Lung (tissue), 12 donors: Measurements from ENCODE around the gene SUPT4H1. TPM values are rescaled to one million over a fixed set of nuclear protein-coding genes. Genes with fewer than 3 reads are reported as not detected.

Experiments
- ATAC-seq: fragments of 200-7000 bp; cut with Tn5 transposase; one replicate; pipeline ENCODE4 v1.9.1; 2020; ENCODE audit warnings: moderate number of reproducible peaks; ENCODE audit not compliant: insufficient read depth, low FRiP score
- DNase-seq, 3 donors: peaks; one replicate each; pipeline ENCODE4 v3.0.0-alpha.2; 2013 to 2017
- H3K27ac ChIP-seq, 2 donors: one replicate each; pipeline ENCODE4 v1.5.1; 2013; ENCODE audit warnings: mild to moderate bottlenecking in 2 of 2, moderate library complexity in 2 of 2, control low read depth in 1 of 2, inconsistent platforms in 1 of 2, low read depth in 1 of 2, low read length in 1 of 2
- H3K27me3 ChIP-seq, 3 donors: one replicate each; pipeline ENCODE4 v1.5.1; 2013; ENCODE audit warnings: low read length in 2 of 3; ENCODE audit not compliant: control insufficient read depth in 3 of 3, insufficient read depth in 3 of 3
- H3K36me3 ChIP-seq, 4 donors: one replicate each; pipeline ENCODE4 v1.5.1; 2013; ENCODE audit warnings: low read length in 4 of 4, mild to moderate bottlenecking in 1 of 4, moderate library complexity in 1 of 4; ENCODE audit not compliant: control insufficient read depth in 4 of 4, insufficient read depth in 4 of 4
- H3K4me1 ChIP-seq, 5 donors: one replicate each; pipeline ENCODE4 v1.5.1; 2013; ENCODE audit warnings: low read length in 5 of 5, mild to moderate bottlenecking in 2 of 5, moderate library complexity in 1 of 5; ENCODE audit not compliant: control insufficient read depth in 5 of 5, insufficient read depth in 5 of 5
- H3K4me3 ChIP-seq: one replicate; pipeline ENCODE4 v1.5.1; 2013; ENCODE audit warnings: mild to moderate bottlenecking, control low read depth, moderate library complexity
- H3K9ac ChIP-seq, 2 donors: one replicate each; pipeline ENCODE4 v1.5.1; 2013; ENCODE audit warnings: low read length in 2 of 2, control low read depth in 1 of 2; ENCODE audit not compliant: insufficient read depth in 1 of 2
- H3K9me3 ChIP-seq, 4 donors: one replicate each; pipeline ENCODE4 v1.5.1; 2013; ENCODE audit warnings: low read length in 3 of 4, mild to moderate bottlenecking in 1 of 4, moderate library complexity in 1 of 4; ENCODE audit not compliant: control insufficient read depth in 4 of 4, insufficient read depth in 3 of 4
- CTCF ChIP-seq: IDR thresholded peaks from 2 replicates; pipeline ENCODE4 v1.5.1; 2012; ENCODE audit warnings: mild to moderate bottlenecking; ENCODE audit errors: control extremely low read depth, extremely low read depth
- WGBS, 2 donors: extraction: QIAGEN DNeasy Blood & Tissue Kit; methylation state at CpG; one replicate each; pipeline ENCODE4 v1.1.7; 2013; 5-methylcytosine and 5-hydroxymethylcytosine counted together
- polyA plus RNA-seq, 2 donors: library from polyadenylated mRNA; stranded (reverse); fragments of 200-250 nt; gene quantifications; one replicate each; pipeline ENCODE4 v1.2.1, GENCODE V29; 2013
- total RNA-seq, 2 donors: library from RNA; depleted of rRNA in 1 of 2; stranded (reverse); fragments of >200 nt in 1 of 2; gene quantifications; one replicate each; pipeline ENCODE4 v1.2.1, GENCODE V29; 2014 to 2021
- donor health status: control.
- donor health status: control.
- donor health status: Bipolar disorder and iron deficiency.
- donor health status: healthy.
- donor health status: DM: yes; HTN: yes; CAD: no.

SUPT4H1 gene
- total and polyA plus RNA-seq, 4 donors, result 54.6 to 97.5 (median 67.4) TPM

- ATAC-seq, result no peak
- Histone ChIP-seq H3K36me3 (peaks cover 0 to 3% (median 0%) of the 10 kb centered on the region in 4 donors), H3K9ac (peak overlapping the region in 1 of 2 donors; percentile 8), H3K4me1 (peaks cover 0 to 72% (median 27%) of the 10 kb centered on the region in 5 donors), H3K4me3 (no peak overlapping the region), H3K27me3 (no peaks in the 10 kb centered on the region), H3K9me3 (no peaks in the 10 kb centered on the region), H3K27ac (peak overlapping the region in 1 of 2 donors; percentile 64)
- no peak for TF ChIP-seq CTCF
- peak in 2 of 3 donors; percentile 34 to 46 for DNase-seq
- 72 to 85% methylated on average over 5 of the region's 5 CpGs for WGBS, 2 donors
Measured at GRCh38 chr17:58380207-58381123, 28.5 kb upstream of the SUPT4H1 start.

GRCh38 chr17:58379511-58379824 lies 27.5 kb upstream of the SUPT4H1 start:
- Histone ChIP-seq H3K4me3 (no peak overlapping the region), H3K27ac (no peak overlapping the region), H3K4me1 (peaks cover 0 to 69% (median 27%) of the 10 kb centered on the region in 5 donors), H3K9ac (peak overlapping the region in 1 of 2 donors; percentile 38), H3K27me3 (no peaks in the 10 kb centered on the region), H3K36me3 (peaks cover 0 to 3% (median 0%) of the 10 kb centered on the region in 4 donors), H3K9me3 (no peaks in the 10 kb centered on the region)
- TF ChIP-seq CTCF, result no peak
- no peak for ATAC-seq
- DNase-seq, result no peak
- WGBS, 2 donors, result 64 to 77% methylated on average over 3 of the region's 3 CpGs

- 64 to 65% methylated on average over 8 of the region's 8 CpGs for WGBS, 2 donors
- Histone ChIP-seq H3K4me3 (no peak overlapping the region), H3K27ac (no peak overlapping the region), H3K36me3 (peaks cover 0 to 3% (median 0%) of the 10 kb centered on the region in 4 donors), H3K9me3 (no peaks in the 10 kb centered on the region), H3K4me1 (peaks cover 0 to 63% (median 27%) of the 10 kb centered on the region in 5 donors), H3K9ac (peak overlapping the region in 1 of 2 donors; percentile 38), H3K27me3 (no peaks in the 10 kb centered on the region)
- TF ChIP-seq CTCF, result no peak
- ATAC-seq (no peak), DNase-seq (no peak)
Measured at GRCh38 chr17:58378733-58379510, 26.9 kb upstream of the SUPT4H1 start.
